Stimulated activated naive CD8-positive, alpha-beta T cell treated with anti-CD3 and anti-CD28 coated beads, Interleukin-15, amount 100 ng/mL, for 72 hours (primary cell): ENCODE results near the gene PCP2.

Experiments
- ATAC-seq: fragments of 150-1000 bp; cut with Tn5 transposase; 2 replicates; pipeline ENCODE4 v1.10.0; 2021; ENCODE audit warnings: mild to moderate bottlenecking, moderate library complexity
- DNase-seq, 2 donors: peaks; one replicate each; pipeline ENCODE4 v3.0.0; 2021 to 2022
- H3K27ac Mint-ChIP-seq, 2 donors: one replicate each; pipeline ENCODE4 v1.8.0; 2022; ENCODE audit warnings: mild to moderate bottlenecking in 2 of 2, mixed read lengths in 2 of 2, moderate library complexity in 2 of 2
- H3K27me3 Mint-ChIP-seq: one replicate; pipeline ENCODE4 v1.8.0; 2022; ENCODE audit warnings: mixed read lengths
- H3K4me1 Mint-ChIP-seq: one replicate; pipeline ENCODE4 v1.8.0; 2022; ENCODE audit warnings: mild to moderate bottlenecking, mixed read lengths
- H3K4me3 Mint-ChIP-seq, 2 donors: one replicate each; pipeline ENCODE4 v1.8.0; 2022; ENCODE audit warnings: mild to moderate bottlenecking in 2 of 2, mixed read lengths in 2 of 2, moderate library complexity in 1 of 2
- H3K9me3 Mint-ChIP-seq, 2 donors: one replicate each; pipeline ENCODE4 v1.8.0; 2022; ENCODE audit warnings: mixed read lengths in 2 of 2

PCP2 gene

GRCh38 chr19:7633698-7634097 is at the start of gene PCP2:
Gene PCP2 (minus strand): TSS chr19:7633719. CDS start chr19:7633457, 262 bp downstream.
- H3K4me3 Mint-ChIP-seq, result no peak within 1 kb of the TSS
- ATAC-seq (no peak), DNase-seq (no peak)
- H3K4me1 Mint-ChIP-seq, result peaks cover 88% of the 10 kb centered on the region
- no peaks in the 10 kb centered on the region for H3K9me3 Mint-ChIP-seq
- peak within 1 kb of the TSS in 1 of 2 donors; percentile 92 for H3K27ac Mint-ChIP-seq
- no peaks in the 10 kb centered on the region for H3K27me3 Mint-ChIP-seq

GRCh38 chr19:7682175-7682855 is 48.8 kb upstream of the PCP2 start:
- Mint-ChIP-seq H3K4me1 (peaks cover 63% of the 10 kb centered on the region), H3K9me3 (no peaks in the 10 kb centered on the region), H3K4me3 (peak overlapping the region; percentile 95 to 99), H3K27me3 (peaks cover 13% of the 10 kb centered on the region), H3K27ac (peak overlapping the region in 1 of 2 donors; percentile 85)
- ATAC-seq (no peak), DNase-seq (no peak)

GRCh38 chr19:7681340-7682174 is 48.0 kb upstream of the PCP2 start:
- Mint-ChIP-seq H3K4me1 (peaks cover 71% of the 10 kb centered on the region), H3K27me3 (peaks cover 21% of the 10 kb centered on the region), H3K9me3 (no peaks in the 10 kb centered on the region), H3K4me3 (peak overlapping the region; percentile 95 to 99), H3K27ac (peak overlapping the region; percentile 97 to 99)
- DNase-seq, result peak; percentile 87 to 89
- ATAC-seq, result peak; percentile 70

GRCh38 chr19:7680606-7681339 is 47.3 kb upstream of the PCP2 start, which contains the start of gene TRAPPC5:
Gene TRAPPC5 (plus strand): TSS chr19:7680833. CDS start chr19:7682254, 1,421 bp downstream.
- DNase-seq, result peak; percentile 87 to 90
- Mint-ChIP-seq H3K27me3 (peaks cover 28% of the 10 kb centered on the region), H3K4me3 (peak within 1 kb of the TSS; percentile 95 to 99), H3K9me3 (no peaks in the 10 kb centered on the region), H3K4me1 (peaks cover 73% of the 10 kb centered on the region), H3K27ac (peak within 1 kb of the TSS; percentile 97 to 99)
- peak; percentile 28 for ATAC-seq

GRCh38 chr19:7679771-7680605 is 46.5 kb upstream of the PCP2 start:
- Mint-ChIP-seq H3K4me3 (peak overlapping the region; percentile 49 to 99), H3K9me3 (no peaks in the 10 kb centered on the region), H3K27ac (peak overlapping the region in 1 of 2 donors; percentile 86), H3K4me1 (peaks cover 69% of the 10 kb centered on the region), H3K27me3 (peaks cover 36% of the 10 kb centered on the region)
- ATAC-seq (no peak), DNase-seq (peak in 1 of 2 donors; percentile 34)

GRCh38 chr19:7678971-7679751 is 45.6 kb upstream of the PCP2 start:
- H3K4me1 Mint-ChIP-seq, result peaks cover 76% of the 10 kb centered on the region

GRCh38 chr19:7677669-7678311 is 44.3 kb upstream of the PCP2 start:
- ATAC-seq (no peak), DNase-seq (no peak)
- Mint-ChIP-seq H3K27me3 (peaks cover 50% of the 10 kb centered on the region), H3K27ac (no peak overlapping the region), H3K9me3 (no peaks in the 10 kb centered on the region), H3K4me3 (peak overlapping the region in 1 of 2 donors; percentile 23), H3K4me1 (peaks cover 76% of the 10 kb centered on the region)

More at GRCh38 chr19:7678971-7679751, 45.6 kb upstream of the PCP2 start:
- Mint-ChIP-seq H3K27ac (peak overlapping the region; percentile 1 to 50), H3K9me3 (no peaks in the 10 kb centered on the region), H3K4me3 (peak overlapping the region; percentile 46 to 99), H3K27me3 (peaks cover 45% of the 10 kb centered on the region)
- DNase-seq, result peak; percentile 66 to 74
- peak; percentile 75 for ATAC-seq

- DNase-seq (no peak), ATAC-seq (no peak)
- Mint-ChIP-seq H3K27ac (no peak within 1 kb of the TSS), H3K4me1 (peaks cover 67% of the 10 kb centered on the region), H3K27me3 (peaks cover 55% of the 10 kb centered on the region), H3K9me3 (no peaks in the 10 kb centered on the region), H3K4me3 (peak within 1 kb of the TSS in 1 of 2 donors; percentile 67)
Observed at GRCh38 chr19:7676854-7677253, 43.3 kb upstream of the PCP2 start, which contains the start of gene MCEMP1. Gene MCEMP1 (plus strand): TSS chr19:7677090. CDS start chr19:7677121, 31 bp downstream.

- H3K27me3 Mint-ChIP-seq, result peaks cover 59% of the 10 kb centered on the region
- no peak for ATAC-seq
- H3K4me1 Mint-ChIP-seq, result peaks cover 62% of the 10 kb centered on the region
- no peak for DNase-seq
- H3K4me3 Mint-ChIP-seq, result peak overlapping the region in 1 of 2 donors; percentile 67
- H3K9me3 Mint-ChIP-seq, result no peaks in the 10 kb centered on the region
- no peak overlapping the region for H3K27ac Mint-ChIP-seq
Observed at GRCh38 chr19:7676376-7676775, 42.9 kb upstream of the PCP2 start.

- Mint-ChIP-seq H3K27me3 (peaks cover 80% of the 10 kb centered on the region), H3K4me3 (no peak overlapping the region), H3K9me3 (no peaks in the 10 kb centered on the region), H3K4me1 (peaks cover 62% of the 10 kb centered on the region), H3K27ac (no peak overlapping the region)
- peak; percentile 38 for ATAC-seq
- no peak for DNase-seq
Observed at GRCh38 chr19:7674010-7675005, 40.8 kb upstream of the PCP2 start.

GRCh38 chr19:7672522-7672921 is 39.0 kb upstream of the PCP2 start:
- no peak overlapping the region for H3K4me3 Mint-ChIP-seq
- H3K4me1 Mint-ChIP-seq, result peaks cover 48% of the 10 kb centered on the region
- no peak for DNase-seq
- no peak for ATAC-seq
- H3K27ac Mint-ChIP-seq, result no peak overlapping the region
- H3K9me3 Mint-ChIP-seq, result no peaks in the 10 kb centered on the region
- peaks cover 76% of the 10 kb centered on the region for H3K27me3 Mint-ChIP-seq

GRCh38 chr19:7670790-7671189 is 37.3 kb upstream of the PCP2 start:
- Mint-ChIP-seq H3K27ac (peak overlapping the region in 1 of 2 donors; percentile 71), H3K27me3 (peaks cover 70% of the 10 kb centered on the region), H3K4me3 (peak overlapping the region; percentile 83 to 90), H3K9me3 (no peaks in the 10 kb centered on the region), H3K4me1 (peaks cover 31% of the 10 kb centered on the region)
- ATAC-seq (no peak), DNase-seq (no peak)
